Rectal smooth muscle tissue (tissue), 1 donor: ENCODE results near the gene FGF5.
A peak's percentile ranks its signal among the peaks of the same experiment; 100 is the strongest.

Experiments used
- H3K27ac ChIP-seq: one replicate; pipeline ENCODE4 v1.7.0; 2013; ENCODE audit warnings: low read depth, low read length, inconsistent platforms
- H3K27me3 ChIP-seq: one replicate; pipeline ENCODE4 v1.7.0; 2013; ENCODE audit warnings: low read length; ENCODE audit not compliant: control insufficient read depth, insufficient read depth
- H3K36me3 ChIP-seq: one replicate; pipeline ENCODE4 v1.7.0; 2013; ENCODE audit warnings: low read length; ENCODE audit not compliant: control insufficient read depth, insufficient read depth
- H3K4me1 ChIP-seq: one replicate; pipeline ENCODE4 v1.7.0; 2013; ENCODE audit warnings: low read length; ENCODE audit not compliant: control insufficient read depth, insufficient read depth
- H3K4me3 ChIP-seq: one replicate; pipeline ENCODE4 v1.7.0; 2013; ENCODE audit warnings: low read length
- H3K9ac ChIP-seq: one replicate; pipeline ENCODE4 v1.7.0; 2013; ENCODE audit warnings: low read length

FGF5 gene

DNA sequence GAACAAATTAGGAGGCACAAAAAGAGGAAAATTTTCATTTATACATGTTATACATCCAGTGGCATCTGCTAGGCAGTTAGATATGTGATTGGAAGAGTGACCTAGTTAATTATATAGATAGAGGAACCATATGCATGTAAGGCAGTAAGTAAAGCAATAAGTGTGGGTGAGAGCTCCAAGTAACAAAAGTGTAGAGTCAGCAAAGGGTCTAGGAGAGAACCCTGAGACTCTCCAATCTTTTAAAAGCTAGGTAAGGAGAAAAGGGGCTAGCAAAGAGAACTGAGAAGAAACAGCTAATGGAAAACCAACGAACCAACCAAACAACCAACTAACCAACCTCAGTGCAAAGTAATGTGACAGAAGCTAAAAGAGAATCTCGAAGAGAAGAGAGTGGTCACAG lies 65.2 kb downstream of the FGF5 start:
- H3K27me3 ChIP-seq = no peaks in the 10 kb centered on the region
- H3K9ac ChIP-seq = no peak overlapping the region
- H3K36me3 ChIP-seq = no peaks in the 10 kb centered on the region

GRCh38 chr4:80333121-80333520 lies 66.7 kb downstream of the FGF5 start:
- no peaks in the 10 kb centered on the region for H3K36me3 ChIP-seq
- no peaks in the 10 kb centered on the region for H3K4me1 ChIP-seq
- no peak overlapping the region for H3K4me3 ChIP-seq
- no peak overlapping the region for H3K9ac ChIP-seq
- H3K27ac ChIP-seq = no peak overlapping the region
- no peaks in the 10 kb centered on the region for H3K27me3 ChIP-seq

More for the DNA sequence above, 65.2 kb downstream of the FGF5 start:
- Histone ChIP-seq H3K4me3 (no peak overlapping the region), H3K4me1 (no peaks in the 10 kb centered on the region), H3K27ac (no peak overlapping the region)

GRCh38 chr4:80334568-80334967 lies 68.1 kb downstream of the FGF5 start:
- Histone ChIP-seq H3K4me3 (no peak overlapping the region), H3K27ac (no peak overlapping the region), H3K36me3 (no peaks in the 10 kb centered on the region), H3K9ac (no peak overlapping the region), H3K4me1 (no peaks in the 10 kb centered on the region), H3K27me3 (no peaks in the 10 kb centered on the region)

DNA sequence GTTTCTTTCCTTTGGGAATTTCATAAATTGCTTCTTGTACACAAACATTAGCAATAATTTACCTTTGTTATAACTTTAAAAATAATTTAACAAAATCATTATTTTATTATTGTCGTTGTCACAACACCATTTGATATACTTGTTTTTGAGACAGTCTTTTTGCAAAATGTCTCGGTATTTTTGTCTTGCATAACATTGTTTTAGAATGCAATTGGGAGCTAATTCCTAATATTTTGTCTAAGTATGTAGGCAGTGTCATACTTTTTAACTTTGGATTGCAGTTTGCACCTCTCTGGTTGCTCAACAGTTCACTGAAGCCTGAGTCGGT lies 68.7 kb downstream of the FGF5 start:
- Histone ChIP-seq H3K9ac (no peak overlapping the region), H3K27me3 (no peaks in the 10 kb centered on the region), H3K4me1 (no peaks in the 10 kb centered on the region), H3K36me3 (no peaks in the 10 kb centered on the region), H3K27ac (no peak overlapping the region), H3K4me3 (peak overlapping the region; percentile 92)

DNA sequence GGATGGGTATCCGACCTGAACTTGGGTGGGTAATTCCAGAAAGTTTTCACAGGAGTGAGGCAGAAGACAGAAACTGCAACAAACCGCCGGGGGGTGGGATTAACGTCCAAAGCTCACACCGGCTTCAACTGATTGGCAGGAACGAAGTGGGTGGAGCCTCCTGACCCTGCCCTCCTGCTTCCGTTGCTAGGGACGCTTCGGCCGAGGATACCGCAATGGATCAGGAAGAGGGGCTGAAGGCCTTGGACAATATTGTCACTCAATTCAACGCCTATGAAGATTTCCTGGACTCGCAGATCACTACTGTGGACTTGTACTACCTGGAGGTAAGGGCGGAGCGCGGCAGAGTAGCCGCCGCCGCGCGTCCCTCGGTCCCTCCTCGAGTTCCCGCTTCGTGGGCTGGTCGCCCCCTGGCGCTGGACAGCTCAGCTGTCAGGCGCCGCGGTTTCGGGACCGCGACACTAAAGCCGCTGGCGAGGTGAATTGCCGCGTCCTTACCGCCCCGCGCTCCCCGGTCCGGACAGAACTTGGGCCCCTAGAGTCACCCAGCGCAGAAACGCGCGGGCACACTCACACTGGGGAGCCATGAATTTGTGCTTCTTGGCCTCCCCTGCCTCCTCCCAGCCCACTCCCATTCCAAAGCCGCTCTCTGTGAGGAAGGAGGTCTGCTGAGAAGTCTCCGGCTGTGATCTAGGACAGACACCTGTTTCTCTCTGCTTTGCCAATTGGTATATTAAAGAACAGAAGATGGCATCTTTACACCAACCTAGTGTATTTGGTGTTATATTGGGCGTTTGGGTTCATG lies 69.3 kb downstream of the FGF5 start, which contains the start of gene CFAP299:
TSS of gene CFAP299 (plus strand) at position 177 of the 805 bp plus-strand sequence.
- no peak within 1 kb of the TSS for H3K27ac ChIP-seq
- no peak within 1 kb of the TSS for H3K9ac ChIP-seq
- H3K36me3 ChIP-seq = no peaks in the 10 kb centered on the region
- no peaks in the 10 kb centered on the region for H3K4me1 ChIP-seq
- no peaks in the 10 kb centered on the region for H3K27me3 ChIP-seq
- peak within 1 kb of the TSS; percentile 92 for H3K4me3 ChIP-seq

- H3K4me1 ChIP-seq = no peaks in the 10 kb centered on the region
- H3K4me3 ChIP-seq = peak overlapping the region; percentile 92
- H3K27ac ChIP-seq = no peak overlapping the region
- H3K27me3 ChIP-seq = no peaks in the 10 kb centered on the region
- no peak overlapping the region for H3K9ac ChIP-seq
- no peaks in the 10 kb centered on the region for H3K36me3 ChIP-seq
Measured at GRCh38 chr4:80336582-80336981, 70.1 kb downstream of the FGF5 start.

GRCh38 chr4:80340036-80340435 lies 73.6 kb downstream of the FGF5 start:
- Histone ChIP-seq H3K27ac (no peak overlapping the region), H3K27me3 (no peaks in the 10 kb centered on the region), H3K4me1 (no peaks in the 10 kb centered on the region), H3K9ac (no peak overlapping the region), H3K4me3 (no peak overlapping the region), H3K36me3 (no peaks in the 10 kb centered on the region)
